H9 (cell line): ENCODE results near the gene PADI4. TPM values are rescaled to one million over a fixed set of nuclear protein-coding genes. Genes with fewer than 3 reads are reported as not detected.

Source experiments
- DNase-seq: peaks from one replicate; pipeline ENCODE4 v3.0.0-alpha.2; 2017
- H2AFZ ChIP-seq: one replicate; pipeline ENCODE4 v1.6.1; 2013; ENCODE audit warnings: mild to moderate bottlenecking, low read length, control low read depth, moderate library complexity
- H2AK5ac ChIP-seq: 2 replicates; pipeline ENCODE4 v1.6.1; 2013; ENCODE audit warnings: low read length, control low read depth, mixed read lengths; ENCODE audit not compliant: insufficient read length
- H2BK120ac ChIP-seq: one replicate; pipeline ENCODE4 v1.6.1; 2013; ENCODE audit warnings: low read depth, mild to moderate bottlenecking, low read length, control low read depth, inconsistent platforms; ENCODE audit not compliant: poor library complexity, severe bottlenecking
- H2BK12ac ChIP-seq: 2 replicates; pipeline ENCODE4 v1.6.1; 2013; ENCODE audit warnings: low read length, control low read depth, mixed read lengths, low read depth; ENCODE audit not compliant: insufficient read length
- H2BK15ac ChIP-seq: 2 replicates; pipeline ENCODE4 v1.6.1; 2013; ENCODE audit warnings: low read depth, low read length, control low read depth
- H2BK20ac ChIP-seq: one replicate; pipeline ENCODE4 v1.6.1; 2013; ENCODE audit warnings: low read depth, mild to moderate bottlenecking, low read length, control low read depth, inconsistent platforms; ENCODE audit not compliant: poor library complexity, severe bottlenecking
- H2BK5ac ChIP-seq: 2 replicates; pipeline ENCODE4 v1.6.1; 2013; ENCODE audit warnings: low read length, control low read depth, mixed read lengths; ENCODE audit not compliant: insufficient read length
- H3K14ac ChIP-seq: 2 replicates; pipeline ENCODE4 v1.6.1; 2013; ENCODE audit warnings: low read length, control low read depth; ENCODE audit not compliant: insufficient read depth
- H3K18ac ChIP-seq: 2 replicates; pipeline ENCODE4 v1.6.1; 2013; ENCODE audit warnings: low read depth, mild to moderate bottlenecking, mixed read lengths, low read length, control low read depth; ENCODE audit not compliant: insufficient read length
- H3K23ac ChIP-seq: 2 replicates; pipeline ENCODE4 v1.6.1; 2013; ENCODE audit warnings: low read length, control low read depth, mixed read lengths, low read depth; ENCODE audit not compliant: insufficient read length
- H3K23me2 ChIP-seq: 2 replicates; pipeline ENCODE4 v1.6.1; 2013; ENCODE audit warnings: low read depth, mild to moderate bottlenecking, mixed read lengths, low read length, control low read depth; ENCODE audit not compliant: insufficient read length, poor library complexity, severe bottlenecking
- H3K27ac ChIP-seq: 2 replicates; pipeline ENCODE4 v1.5.1; 2013; ENCODE audit warnings: low read length, control low read depth, mixed read lengths, low read depth; ENCODE audit not compliant: insufficient read length
- H3K27me3 ChIP-seq: 2 replicates; pipeline ENCODE4 v1.6.1; 2013; ENCODE audit warnings: low read length, control low read depth, inconsistent platforms; ENCODE audit not compliant: insufficient read depth
- H3K4ac ChIP-seq: 2 replicates; pipeline ENCODE4 v1.6.1; 2013; ENCODE audit warnings: low read depth, mild to moderate bottlenecking, control low read depth, inconsistent platforms, low read length, moderate library complexity
- H3K4me1 ChIP-seq: 2 replicates; pipeline ENCODE4 v1.6.1; 2013; ENCODE audit warnings: low read length, control low read depth, inconsistent platforms; ENCODE audit not compliant: insufficient read depth
- H3K4me2 ChIP-seq: 2 replicates; pipeline ENCODE4 v1.6.1; 2013; ENCODE audit warnings: low read length, control low read depth, mixed read lengths; ENCODE audit not compliant: insufficient read length, insufficient read depth
- H3K56ac ChIP-seq: 2 replicates; pipeline ENCODE4 v1.6.1; 2013; ENCODE audit warnings: low read depth, mild to moderate bottlenecking, mixed read lengths, low read length, control low read depth; ENCODE audit not compliant: insufficient read length
- H3K79me1 ChIP-seq: 2 replicates; pipeline ENCODE4 v1.6.1; 2013; ENCODE audit warnings: low read depth, mild to moderate bottlenecking, moderate library complexity, low read length, control low read depth, inconsistent platforms; ENCODE audit not compliant: insufficient read depth, poor library complexity, severe bottlenecking
- H3K79me2 ChIP-seq: 2 replicates; pipeline ENCODE4 v1.6.1; 2013; ENCODE audit warnings: low read length, control low read depth, inconsistent platforms; ENCODE audit not compliant: insufficient read depth
- H3K9ac ChIP-seq: 2 replicates; pipeline ENCODE4 v1.6.1; 2013; ENCODE audit warnings: low read length, control low read depth, mixed read lengths; ENCODE audit not compliant: insufficient read length; ENCODE audit errors: extremely low read depth
- H3K9me3 ChIP-seq: one replicate; pipeline ENCODE4 v1.6.1; 2013; ENCODE audit warnings: low read depth, low read length, inconsistent platforms; ENCODE audit not compliant: control insufficient read depth
- H3T11ph ChIP-seq: one replicate; pipeline ENCODE4 v1.6.1; 2013; ENCODE audit warnings: mild to moderate bottlenecking, low read length, control low read depth, inconsistent platforms
- H4K20me1 ChIP-seq: one replicate; pipeline ENCODE4 v1.6.1; 2013; ENCODE audit not compliant: control insufficient read depth, insufficient read length, insufficient read depth
- H4K5ac ChIP-seq: 2 replicates; pipeline ENCODE4 v1.6.1; 2013; ENCODE audit warnings: low read depth, mild to moderate bottlenecking, mixed read lengths, low read length, control low read depth; ENCODE audit not compliant: insufficient read length
- H4K8ac ChIP-seq: replicated peaks from 2 replicates; pipeline ENCODE4 v1.6.1; 2013; ENCODE audit warnings: low read length, control low read depth, mixed read lengths, low read depth; ENCODE audit not compliant: insufficient read length
- H4K91ac ChIP-seq: 2 replicates; pipeline ENCODE4 v1.6.1; 2013; ENCODE audit warnings: low read depth, mild to moderate bottlenecking, moderate library complexity, mixed read lengths, low read length, control low read depth; ENCODE audit not compliant: insufficient read length
- H3K27ac Mint-ChIP-seq, 3 experiments: 2 replicates in 2 of 3; 3 replicates in 1 of 3; pipeline ENCODE4 v1.8.0; 2020 to 2021; ENCODE audit warnings: mixed read lengths in 3 of 3, mild to moderate bottlenecking in 1 of 3, moderate library complexity in 1 of 3
- H3K27me3 Mint-ChIP-seq: 2 replicates; pipeline ENCODE4 v1.8.0; 2021; ENCODE audit warnings: low read depth, mild to moderate bottlenecking, moderate library complexity, mixed read lengths
- H3K36me3 Mint-ChIP-seq, 3 experiments: 2 replicates in 2 of 3; 3 replicates in 1 of 3; pipeline ENCODE4 v1.8.0; 2020 to 2021; ENCODE audit warnings: low read depth in 3 of 3, mixed read lengths in 3 of 3; ENCODE audit not compliant: insufficient read depth in 1 of 3
- H3K4me1 Mint-ChIP-seq, 2 experiments: 2 replicates each; pipeline ENCODE4 v1.8.0; 2020; ENCODE audit warnings: mixed read lengths in 2 of 2
- H3K4me3 Mint-ChIP-seq, 2 experiments: 2 replicates in 1 of 2; 3 replicates in 1 of 2; pipeline ENCODE4 v1.8.0; 2020 to 2021; ENCODE audit warnings: mild to moderate bottlenecking in 2 of 2, mixed read lengths in 2 of 2, moderate library complexity in 1 of 2
- H3K9me3 Mint-ChIP-seq, 2 experiments: 2 replicates in 1 of 2; 3 replicates in 1 of 2; pipeline ENCODE4 v1.8.0; 2020; ENCODE audit warnings: mild to moderate bottlenecking in 2 of 2, mixed read lengths in 2 of 2, moderate library complexity in 1 of 2
- WGBS: extraction: QIAGEN DNeasy Blood & Tissue Kit; methylation state at CpG from one replicate; pipeline ENCODE4 v1.1.7; 2013; ENCODE audit warnings: missing lambda C conversion rate, low lambda C conversion rate, mixed read lengths; ENCODE audit not compliant: insufficient read length; ENCODE audit errors: extremely low coverage; 5-methylcytosine and 5-hydroxymethylcytosine counted together
- total RNA-seq: library from RNA; stranded (reverse); gene quantifications from 2 replicates; pipeline ENCODE4 v1.2.1, GENCODE V29; 2021
- TF ChIP-seq, protein P1 (sequence below): fragments of 200-600 bp; sonication (generic); conservative IDR thresholded peaks from 3 replicates; pipeline ENCODE4 v1.8.0; 2021; ENCODE audit warnings: antibody characterized with exemption, mild to moderate bottlenecking

The PADI4 gene
- total RNA-seq, 1 experiment from 2014 or later: 0.13 TPM

DNA sequence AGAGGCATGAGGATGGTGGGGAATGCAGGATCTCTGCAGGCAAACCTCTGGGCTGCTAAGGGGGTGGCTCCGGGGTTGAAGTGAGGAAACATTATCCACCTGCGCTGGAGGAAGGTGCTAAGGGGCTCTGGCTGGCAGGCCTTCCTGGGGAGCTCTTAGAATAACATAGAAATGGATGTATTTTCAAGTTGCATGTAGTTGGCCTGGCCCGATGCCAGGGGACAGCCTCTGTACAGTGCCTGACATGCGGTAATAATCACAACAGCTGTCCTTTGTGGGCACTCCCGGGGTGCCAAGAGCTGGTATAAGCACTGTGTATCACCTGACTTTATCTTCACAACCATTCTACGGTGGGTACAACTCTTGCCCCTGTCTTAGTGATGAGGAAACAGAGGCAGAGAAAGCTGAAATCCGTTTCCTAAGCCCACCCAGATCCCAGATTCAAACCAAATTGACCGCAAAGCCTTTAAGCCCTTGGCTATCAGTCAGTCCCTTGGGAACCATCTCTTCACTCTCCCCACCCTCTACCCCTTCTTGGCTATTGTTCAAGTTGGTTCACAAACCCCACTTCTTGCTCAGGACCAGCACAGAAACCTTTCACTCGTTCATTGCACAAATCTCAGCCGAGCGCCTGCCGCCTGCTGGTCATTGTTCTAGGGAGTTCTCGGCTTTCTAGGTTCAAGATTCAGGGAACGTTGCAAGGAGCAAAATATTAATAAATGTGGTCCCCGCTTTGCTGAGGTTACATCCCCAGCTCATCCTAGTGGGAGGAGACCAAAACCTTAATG lies 30.9 kb downstream of the PADI4 start:
- peaks cover 0 to 2% of the 10 kb centered on the region in 2 experiments; a peak in 1 of 4 replicates for H3K4me1 Mint-ChIP-seq
- H4K8ac ChIP-seq: no peak overlapping the region
- no peak overlapping the region for H3K14ac ChIP-seq
- H3K9ac ChIP-seq: no peak overlapping the region
- no peak overlapping the region for H3K4me2 ChIP-seq
- H3K4me3 Mint-ChIP-seq: no peak overlapping the region
- no peak overlapping the region for H3K56ac ChIP-seq
- H3K23me2 ChIP-seq: no peaks in the 10 kb centered on the region
- H3K23ac ChIP-seq: no peak overlapping the region
- H3K79me2 ChIP-seq: no peaks in the 10 kb centered on the region
- no CpG with 5 or more reads among the region's 15 CpGs for WGBS
- TF ChIP-seq, protein P1, sequence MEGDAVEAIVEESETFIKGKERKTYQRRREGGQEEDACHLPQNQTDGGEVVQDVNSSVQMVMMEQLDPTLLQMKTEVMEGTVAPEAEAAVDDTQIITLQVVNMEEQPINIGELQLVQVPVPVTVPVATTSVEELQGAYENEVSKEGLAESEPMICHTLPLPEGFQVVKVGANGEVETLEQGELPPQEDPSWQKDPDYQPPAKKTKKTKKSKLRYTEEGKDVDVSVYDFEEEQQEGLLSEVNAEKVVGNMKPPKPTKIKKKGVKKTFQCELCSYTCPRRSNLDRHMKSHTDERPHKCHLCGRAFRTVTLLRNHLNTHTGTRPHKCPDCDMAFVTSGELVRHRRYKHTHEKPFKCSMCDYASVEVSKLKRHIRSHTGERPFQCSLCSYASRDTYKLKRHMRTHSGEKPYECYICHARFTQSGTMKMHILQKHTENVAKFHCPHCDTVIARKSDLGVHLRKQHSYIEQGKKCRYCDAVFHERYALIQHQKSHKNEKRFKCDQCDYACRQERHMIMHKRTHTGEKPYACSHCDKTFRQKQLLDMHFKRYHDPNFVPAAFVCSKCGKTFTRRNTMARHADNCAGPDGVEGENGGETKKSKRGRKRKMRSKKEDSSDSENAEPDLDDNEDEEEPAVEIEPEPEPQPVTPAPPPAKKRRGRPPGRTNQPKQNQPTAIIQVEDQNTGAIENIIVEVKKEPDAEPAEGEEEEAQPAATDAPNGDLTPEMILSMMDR: 0 out of 3 replicates have a peak, but pooled peaks have one; percentile 19
- H2BK15ac ChIP-seq: no peak overlapping the region
- H3K4me1 ChIP-seq: no peaks in the 10 kb centered on the region
- H3K9me3 Mint-ChIP-seq: peaks cover 5 to 6% of the 10 kb centered on the region in 2 experiments
- H3K36me3 Mint-ChIP-seq: peaks cover under 1 to 6% (median 3%) of the 10 kb centered on the region in 3 experiments; a peak in 4 of 7 replicates
- H2BK120ac ChIP-seq: no peak overlapping the region
- no peak for DNase-seq
- H3T11ph ChIP-seq: no peak overlapping the region
- H3K4ac ChIP-seq: no peak overlapping the region
- no peaks in the 10 kb centered on the region for H3K9me3 ChIP-seq
- no peak overlapping the region for H2AK5ac ChIP-seq
- H3K79me1 ChIP-seq: no peaks in the 10 kb centered on the region
- no peak overlapping the region for H2AFZ ChIP-seq
- no peak overlapping the region for H2BK12ac ChIP-seq
- no peak overlapping the region for H2BK5ac ChIP-seq
- no peaks in the 10 kb centered on the region for H4K20me1 ChIP-seq
- H4K5ac ChIP-seq: no peak overlapping the region
- H3K27me3 Mint-ChIP-seq: peaks cover 26% of the 10 kb centered on the region
- no peak overlapping the region for H3K18ac ChIP-seq
- no peak overlapping the region for H2BK20ac ChIP-seq
- no peaks in the 10 kb centered on the region for H3K27me3 ChIP-seq
- no peak overlapping the region for H3K27ac ChIP-seq
- no peak overlapping the region for H4K91ac ChIP-seq
- H3K27ac Mint-ChIP-seq: no peak overlapping the region
